Stimulated activated CD8-positive, alpha-beta memory T cell treated with anti-CD3 and anti-CD28 coated beads, Interleukin-12 subunit alpha, Interleukin-12 subunit beta, amount 100 ng/mL, for 4 hours (primary cell): Measurements from ENCODE around the gene CD300E.

Source experiments
- DNase-seq: peaks from one replicate; pipeline ENCODE4 v3.0.0-alpha.2; 2020; ENCODE audit warnings: low read depth

CD300E gene

GRCh38 chr17:74566132-74566753 lies 57.3 kb downstream of the CD300E start:
- no peak for DNase-seq

- no peak for DNase-seq
Observed at GRCh38 chr17:74565126-74565525, 58.4 kb downstream of the CD300E start.

GRCh38 chr17:74563358-74563757 lies 60.2 kb downstream of the CD300E start:
- no peak for DNase-seq

- no peak for DNase-seq
Observed at GRCh38 chr17:74561586-74561985, 62.0 kb downstream of the CD300E start.
